Ecto neural progenitor cell (in vitro differentiated cells): ENCODE results near the gene TNFRSF17.
"Not testable (repeated sequence)": the region's sequence is repeated elsewhere in the genome, so short reads cannot be mapped to it uniquely, and the experiment has no call there.

Source experiments
- DNase-seq: peaks from one replicate; pipeline ENCODE4 v3.0.0-alpha.2; 2018; ENCODE audit warnings: low spot score

The TNFRSF17 gene

DNA sequence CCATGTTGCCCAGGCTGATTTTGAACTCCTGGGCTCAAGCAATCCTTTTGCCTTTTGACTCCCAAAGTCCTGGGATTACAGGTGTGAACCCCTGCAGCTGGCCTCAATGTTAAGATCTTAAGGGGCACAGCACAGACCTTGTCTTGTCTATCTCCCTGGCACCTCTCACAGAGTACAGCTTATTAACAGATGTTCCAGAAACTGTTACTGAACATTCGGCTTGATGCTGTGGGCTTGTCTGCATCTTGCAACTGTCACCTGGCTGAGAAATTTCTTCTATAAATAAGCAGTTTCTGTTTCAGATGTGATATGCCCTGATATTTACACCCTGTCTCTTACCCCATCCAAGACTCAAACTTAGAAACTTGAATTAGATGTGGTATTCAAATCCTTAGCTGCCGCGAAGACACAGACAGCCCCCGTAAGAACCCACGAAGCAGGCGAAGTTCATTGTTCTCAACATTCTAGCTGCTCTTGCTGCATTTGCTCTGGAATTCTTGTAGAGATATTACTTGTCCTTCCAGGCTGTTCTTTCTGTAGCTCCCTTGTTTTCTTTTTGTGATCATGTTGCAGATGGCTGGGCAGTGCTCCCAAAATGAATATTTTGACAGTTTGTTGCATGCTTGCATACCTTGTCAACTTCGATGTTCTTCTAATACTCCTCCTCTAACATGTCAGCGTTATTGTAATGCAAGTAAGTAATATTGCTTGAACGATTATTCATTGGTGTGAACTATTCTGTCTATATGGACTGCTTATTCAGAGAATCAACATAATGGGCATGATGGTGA lies at the start of gene TNFRSF17:
Gene TNFRSF17 (plus strand): TSS at position 450 of the 791 bp plus-strand sequence. CDS start 115 bp downstream, at position 565.
- DNase-seq, result no peak

DNA sequence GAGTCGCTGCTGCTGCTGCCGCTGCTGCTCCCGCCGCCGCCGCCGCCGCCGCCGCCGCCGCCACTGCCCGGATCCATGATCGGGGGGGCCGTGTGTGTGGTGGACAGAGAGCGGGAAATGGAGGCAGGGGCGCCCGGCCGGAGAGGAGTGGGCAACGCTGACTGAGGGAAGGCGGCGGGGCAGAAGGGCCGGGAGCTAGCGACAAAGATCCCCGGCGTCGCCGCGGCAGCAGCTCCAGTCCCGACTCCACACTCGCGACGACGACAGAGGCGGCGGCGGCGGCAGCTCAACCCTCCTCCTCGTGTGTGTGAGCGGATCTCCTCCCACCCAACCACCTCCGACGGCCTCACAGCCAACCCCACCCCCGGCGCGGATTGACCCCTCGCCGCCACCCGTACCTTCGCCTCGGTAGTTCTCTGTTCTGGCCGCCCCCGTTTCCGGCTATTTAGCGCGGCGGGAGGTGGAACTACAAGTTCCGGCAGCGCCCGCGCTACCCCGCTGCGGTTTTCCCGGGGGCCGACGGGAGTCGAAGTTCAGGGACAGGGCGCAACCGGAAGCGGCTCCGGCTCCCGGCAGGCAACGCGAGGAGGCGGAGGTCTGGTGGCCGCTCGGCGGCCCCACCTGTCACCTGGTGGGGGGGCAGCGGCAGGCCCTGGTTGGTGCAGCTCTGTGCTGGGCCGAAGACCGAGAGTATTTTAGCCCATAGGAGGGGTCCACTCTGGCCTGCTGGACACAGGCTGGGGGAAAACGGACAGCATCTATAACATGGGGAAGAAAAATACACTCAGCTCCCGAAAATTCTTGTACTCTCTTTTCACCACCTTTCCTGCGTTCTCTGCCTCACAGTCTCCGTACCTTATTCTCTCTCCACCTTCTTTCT lies 49.1 kb upstream of the TNFRSF17 start, which contains the start of gene GSPT1:
Gene GSPT1 (minus strand): TSS at position 313 of the 880 bp plus-strand sequence. CDS start 236 bp downstream, at position 77.
- peak; percentile 100 for DNase-seq

DNA sequence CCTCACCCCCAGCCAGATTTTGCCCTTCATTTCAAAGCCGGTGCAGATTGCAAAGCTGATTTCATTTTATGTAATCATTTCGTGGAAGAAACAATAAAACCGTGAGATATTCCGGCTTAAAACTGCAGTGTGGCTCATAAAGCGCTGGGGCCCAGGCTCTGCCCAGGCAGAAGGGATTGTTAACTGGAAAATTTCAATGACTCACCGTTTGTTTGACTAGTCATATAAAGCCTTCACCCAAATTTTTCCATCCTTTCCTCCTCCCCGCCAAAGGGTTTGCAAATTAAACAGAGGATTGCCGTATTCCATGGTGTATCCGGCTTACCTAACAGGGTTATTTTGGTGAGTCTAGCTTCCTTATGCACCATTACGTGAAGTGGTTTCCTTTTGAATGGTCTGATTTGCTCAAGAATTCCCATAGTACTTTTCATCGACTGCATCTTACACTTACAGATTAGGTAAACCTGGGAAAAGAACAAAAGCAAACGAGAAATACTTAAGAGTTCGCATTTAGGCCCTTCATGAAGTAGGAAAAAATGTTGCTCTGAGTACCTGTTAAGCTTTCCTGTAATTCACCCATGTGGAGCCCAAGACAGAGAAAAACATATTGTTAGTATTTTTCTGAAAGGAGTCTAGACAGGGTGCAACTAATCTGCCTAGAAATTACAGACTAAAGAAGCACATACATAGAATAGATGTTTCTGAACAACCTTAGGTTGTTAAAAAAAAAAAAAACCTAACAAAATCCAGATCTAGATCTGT lies 48.3 kb upstream of the TNFRSF17 start:
- DNase-seq, result no peak

DNA sequence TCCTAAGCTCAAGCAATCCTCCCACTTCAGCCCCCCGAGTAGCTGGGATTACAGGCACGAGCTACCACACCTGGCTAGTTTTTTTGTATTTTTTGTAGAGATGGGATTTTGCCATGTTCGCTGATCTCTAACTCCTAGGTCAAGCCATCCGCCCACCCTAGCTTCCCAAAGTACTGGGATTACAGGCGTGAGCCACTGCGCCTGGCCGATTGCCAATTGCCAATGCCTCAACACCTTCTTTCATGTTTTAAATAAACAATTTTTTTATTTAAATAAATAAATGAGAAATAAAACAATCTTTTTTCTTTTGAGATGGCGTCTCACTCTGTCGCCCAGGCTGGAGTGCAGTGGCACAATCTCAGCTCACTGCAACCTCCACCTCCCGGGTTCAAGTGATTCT lies 41.0 kb upstream of the TNFRSF17 start:
- not testable (repeated sequence) for DNase-seq

DNA sequence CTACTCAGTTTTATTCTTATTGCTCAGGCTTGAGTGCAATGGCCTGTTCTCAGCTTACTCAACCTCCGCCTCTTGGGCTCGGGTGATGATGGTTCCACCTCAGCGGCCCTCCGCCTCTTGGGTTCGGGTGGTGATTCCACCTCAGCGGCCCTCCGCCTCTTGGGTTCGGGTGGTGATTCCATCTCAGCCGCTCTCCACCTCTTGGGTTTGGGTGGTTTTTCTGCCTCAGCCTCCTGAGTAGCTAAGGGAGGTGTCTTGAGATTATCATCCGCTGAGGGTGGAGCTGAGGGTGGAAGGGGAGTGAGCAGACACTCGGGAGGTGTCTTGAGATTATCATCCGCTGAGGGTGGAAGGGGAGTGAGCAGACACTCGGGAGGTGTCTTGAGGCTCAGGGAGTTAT lies 37.7 kb upstream of the TNFRSF17 start:
- DNase-seq, result not testable (repeated sequence)

DNA sequence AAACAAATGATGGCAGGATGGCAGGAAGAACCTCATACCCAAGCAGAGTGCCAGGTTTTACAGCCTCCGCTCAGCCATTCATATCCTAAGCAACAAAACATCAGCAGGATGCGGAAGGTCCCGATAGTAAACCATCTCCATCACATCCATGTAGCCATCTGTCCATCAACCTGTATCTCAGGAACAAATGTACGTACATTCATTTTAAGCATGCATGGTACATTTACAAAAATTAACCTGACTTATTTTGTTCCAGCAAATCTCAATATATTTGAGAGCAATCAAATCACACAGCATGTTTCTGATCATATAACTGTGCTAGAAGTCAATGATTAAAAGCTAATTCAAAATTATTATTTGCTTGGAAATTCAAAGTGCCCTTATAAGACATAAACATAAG lies 23.1 kb upstream of the TNFRSF17 start, which contains the start of gene NPIPB2:
Gene NPIPB2 (minus strand): TSS at position 101 of the 400 bp plus-strand sequence. CDS start 0 bp downstream, at position 101.
- DNase-seq, result not testable (repeated sequence)

DNA sequence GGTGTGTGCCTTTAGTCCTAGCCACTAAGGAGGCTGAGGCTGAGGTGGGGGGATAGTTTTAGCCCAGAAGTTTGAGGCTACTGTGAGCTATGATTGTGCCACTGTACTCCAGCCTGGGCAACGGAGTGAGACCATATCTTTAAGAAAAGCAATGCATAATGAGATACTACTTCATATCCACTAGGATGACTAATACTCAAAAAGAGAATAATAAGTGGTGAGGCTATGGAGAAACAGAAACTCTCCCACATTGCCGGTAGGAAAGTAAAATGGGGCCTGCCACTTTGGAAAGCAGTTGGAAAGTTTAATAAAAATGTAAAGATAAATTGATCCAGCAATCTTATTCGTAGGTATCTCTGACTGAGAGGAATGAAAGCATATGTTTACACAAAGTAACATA lies 18.6 kb upstream of the TNFRSF17 start:
- no peak for DNase-seq

DNA sequence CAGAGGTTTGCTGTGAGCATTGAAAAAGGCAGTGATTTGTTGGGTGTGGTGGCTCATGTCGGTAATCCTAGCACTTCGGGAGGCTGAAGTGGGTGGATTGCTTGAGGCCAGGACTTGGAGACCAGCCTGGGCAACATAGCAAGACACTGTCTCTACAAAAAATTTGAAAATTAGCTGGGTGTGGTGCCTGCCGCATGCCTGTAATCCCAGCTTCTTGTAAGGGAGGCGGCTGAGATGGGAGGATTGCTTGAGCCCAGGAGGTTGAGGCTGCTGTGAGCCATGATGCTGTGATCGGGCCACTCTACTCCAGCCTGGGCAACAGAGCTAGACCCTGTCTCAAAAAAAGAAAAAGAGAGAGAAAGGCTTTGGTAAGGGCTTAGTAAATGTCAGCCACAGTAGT lies 16.2 kb upstream of the TNFRSF17 start:
- no peak for DNase-seq

DNA sequence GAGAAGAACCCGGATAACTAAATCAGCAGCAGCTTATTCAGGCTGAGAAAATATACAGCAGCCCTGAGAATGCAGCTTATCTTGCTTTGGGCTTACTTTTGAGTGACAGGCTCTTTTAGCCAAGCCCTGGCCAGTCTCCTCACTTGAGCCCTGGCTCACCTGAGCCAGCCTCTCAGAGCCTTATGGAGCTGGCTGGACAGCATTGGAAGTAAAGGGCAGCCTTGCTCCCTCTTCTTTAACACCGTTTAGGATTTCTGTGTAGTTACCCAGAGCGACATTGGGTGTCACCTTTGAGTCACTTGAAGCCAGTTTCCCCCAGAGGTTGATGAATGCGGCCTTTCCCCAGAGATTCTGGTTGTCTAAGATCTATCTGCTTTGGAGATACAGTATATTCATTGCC lies 15.5 kb upstream of the TNFRSF17 start:
- DNase-seq, result peak; percentile 49

DNA sequence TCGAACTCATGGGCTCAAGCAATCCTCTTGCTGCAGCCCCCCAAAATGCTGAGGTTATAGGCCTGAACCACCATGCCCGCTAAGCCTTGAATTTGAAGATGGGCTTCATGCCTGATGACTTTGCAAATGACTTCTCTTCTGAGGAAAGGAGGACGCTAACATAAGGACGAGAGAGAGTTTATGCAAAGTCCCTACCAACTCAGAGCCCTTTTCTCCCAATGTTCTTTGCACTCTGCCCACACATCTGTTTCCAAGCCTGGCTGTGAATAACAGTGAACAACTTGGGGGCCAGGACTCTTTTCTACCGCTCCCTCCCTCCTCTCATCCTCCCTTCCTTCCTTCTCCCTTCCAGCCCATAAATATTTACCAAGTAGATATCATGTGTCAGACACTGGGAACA lies 14.6 kb upstream of the TNFRSF17 start:
- no peak for DNase-seq

DNA sequence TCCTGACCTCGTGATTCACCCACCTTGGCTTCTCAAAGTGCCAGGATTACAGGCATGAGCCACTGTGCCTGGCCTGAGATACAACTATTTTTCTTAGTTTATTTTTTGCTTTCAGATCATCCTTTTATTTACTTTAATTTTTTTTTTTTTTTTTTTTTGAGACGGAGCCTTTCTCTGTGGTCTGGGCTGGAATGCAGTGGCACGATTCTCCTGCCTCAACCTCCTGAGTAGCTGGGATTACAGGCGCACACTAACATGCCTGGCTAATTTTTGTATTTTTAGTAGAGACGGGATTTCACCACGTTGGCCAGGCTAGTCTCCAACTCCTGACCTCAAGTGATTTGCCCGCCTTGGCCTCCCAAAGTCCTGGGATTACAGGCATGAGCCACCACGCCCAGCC lies 11.4 kb upstream of the TNFRSF17 start:
- not testable (repeated sequence) for DNase-seq

DNA sequence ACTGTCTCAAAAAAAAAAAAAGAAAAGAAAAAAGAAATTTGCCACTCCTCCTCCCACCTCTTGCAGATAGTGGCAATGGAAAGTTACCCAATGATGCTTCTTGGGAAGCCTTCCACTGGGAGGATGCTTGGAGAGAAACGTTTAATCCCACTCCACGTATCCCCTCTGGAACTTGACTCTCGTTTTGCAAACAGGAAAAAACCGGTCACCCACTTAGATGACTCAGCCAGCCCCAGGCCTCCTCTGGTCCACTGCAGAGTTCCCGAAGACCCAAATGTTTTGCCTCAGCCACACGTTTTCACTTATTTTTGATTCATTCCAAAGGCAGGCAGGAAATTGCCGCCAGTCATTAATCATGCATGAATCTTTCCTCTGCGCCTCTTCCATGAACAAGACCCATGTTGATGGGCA lies 9.3 kb upstream of the TNFRSF17 start:
- no peak for DNase-seq

DNA sequence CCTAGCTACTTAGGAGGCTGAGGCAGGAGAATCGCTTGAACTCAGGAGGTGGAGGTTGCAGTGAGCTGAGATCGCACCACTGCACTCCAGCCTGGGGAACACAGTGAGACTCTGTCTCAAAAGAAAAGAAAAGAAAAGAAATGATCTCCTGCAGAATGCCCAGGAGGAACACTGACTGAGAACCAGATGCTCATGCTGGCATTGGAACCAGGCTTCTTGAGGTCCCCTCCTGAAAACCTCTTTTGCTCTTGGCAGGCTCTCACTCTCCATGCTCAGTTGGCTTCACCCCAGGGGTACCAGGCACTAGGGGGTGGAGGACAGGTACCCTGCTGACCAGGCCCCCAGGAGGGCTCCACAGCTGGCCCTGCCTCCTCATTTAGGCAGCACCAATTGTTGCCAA lies 8.5 kb upstream of the TNFRSF17 start:
- DNase-seq, result no peak

DNA sequence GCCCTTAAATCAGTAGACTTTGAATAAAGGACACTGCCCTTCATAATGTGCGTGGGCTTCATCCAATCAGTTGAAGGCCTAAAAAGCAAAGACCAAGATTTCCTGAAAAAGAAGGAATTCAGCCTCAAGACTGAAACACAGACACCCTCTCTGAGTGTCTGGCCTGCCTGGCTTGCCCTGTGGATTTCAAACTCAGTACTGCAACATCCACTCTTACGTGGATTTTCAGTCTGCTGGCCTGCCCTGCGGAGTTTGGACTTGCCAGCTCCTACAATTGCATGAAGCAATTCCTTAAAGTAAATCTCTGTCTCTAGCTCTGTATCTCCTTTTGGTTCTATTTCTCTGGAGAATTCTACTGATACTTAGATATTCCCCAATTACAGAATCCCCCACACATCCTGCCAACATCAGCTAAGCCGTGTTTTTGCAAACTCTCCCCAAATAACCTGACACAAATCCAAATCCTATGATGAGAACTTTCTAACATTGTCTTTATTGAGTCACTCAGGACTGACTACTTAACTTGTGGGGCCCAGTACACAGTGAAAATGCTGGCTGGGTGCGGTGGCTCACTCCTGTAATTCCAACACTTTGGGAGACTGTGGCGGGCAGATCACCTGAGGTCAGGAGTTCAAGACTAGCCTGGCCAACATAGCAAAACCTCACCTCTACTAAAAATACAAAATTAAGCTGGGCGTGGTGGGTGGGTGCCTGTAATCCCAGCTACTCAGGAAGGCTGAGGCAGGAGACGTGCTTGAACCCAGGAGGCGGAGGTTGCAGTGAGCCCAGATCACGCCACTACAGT lies 7.2 kb upstream of the TNFRSF17 start:
- DNase-seq, result no peak

DNA sequence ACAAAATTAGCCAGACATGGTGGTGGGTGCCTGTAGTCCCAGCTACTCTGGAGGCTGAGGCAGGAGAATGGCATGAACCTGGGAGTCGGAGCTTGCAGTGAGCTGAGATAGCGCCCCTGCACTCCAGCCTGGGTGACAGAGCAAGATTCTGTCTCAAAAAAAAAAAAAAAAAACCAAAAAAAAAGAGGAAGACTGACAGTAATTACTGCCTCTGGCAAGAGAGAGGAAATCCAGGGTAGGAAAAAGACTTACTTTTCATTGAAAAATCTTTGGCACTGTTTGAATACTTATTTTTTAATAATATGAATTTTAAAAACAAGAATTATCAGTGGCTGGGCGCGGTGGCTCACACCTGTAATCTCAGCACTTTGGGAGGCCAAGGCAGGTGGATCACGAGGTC lies 2.6 kb upstream of the TNFRSF17 start:
- not testable (repeated sequence) for DNase-seq

DNA sequence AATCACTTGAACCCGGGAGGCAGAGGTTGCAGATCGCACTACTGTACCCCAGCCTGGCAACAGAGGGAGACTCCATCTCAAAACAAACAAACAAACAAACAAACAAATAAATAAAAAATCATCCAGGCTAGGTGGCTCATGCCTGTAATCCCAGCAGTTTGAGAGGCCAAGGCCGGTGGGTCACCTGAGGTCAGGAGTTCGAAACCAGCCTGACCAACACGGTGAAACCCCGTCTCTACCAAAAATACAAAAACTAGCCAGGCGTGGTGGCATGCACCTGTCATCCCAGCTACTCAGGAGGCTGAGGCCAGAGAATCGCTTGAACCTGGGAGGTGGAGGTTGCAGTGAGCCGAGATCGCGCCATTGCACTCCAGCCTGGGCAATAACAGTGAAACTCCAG lies 2.0 kb upstream of the TNFRSF17 start:
- not testable (repeated sequence) for DNase-seq

DNA sequence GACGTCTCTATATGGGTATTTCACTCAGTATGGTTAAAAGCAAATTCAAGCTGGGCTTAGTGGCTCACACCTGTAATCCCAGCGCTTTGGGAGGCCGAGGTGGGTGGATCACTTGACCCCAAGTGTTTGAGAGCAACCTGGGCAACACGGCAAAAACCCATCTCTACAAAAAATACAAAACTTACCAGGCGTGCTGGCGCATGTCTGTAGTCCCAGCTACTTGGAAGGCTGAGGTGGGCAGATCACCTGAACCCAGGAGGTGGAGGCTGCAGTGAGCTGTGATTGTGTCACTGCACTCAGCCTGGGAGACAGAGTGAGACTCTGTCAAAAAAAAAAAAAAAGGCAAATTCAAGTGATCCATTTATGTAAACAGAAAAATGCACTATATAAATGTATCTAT lies 1.3 kb upstream of the TNFRSF17 start:
- DNase-seq, result no peak

DNA sequence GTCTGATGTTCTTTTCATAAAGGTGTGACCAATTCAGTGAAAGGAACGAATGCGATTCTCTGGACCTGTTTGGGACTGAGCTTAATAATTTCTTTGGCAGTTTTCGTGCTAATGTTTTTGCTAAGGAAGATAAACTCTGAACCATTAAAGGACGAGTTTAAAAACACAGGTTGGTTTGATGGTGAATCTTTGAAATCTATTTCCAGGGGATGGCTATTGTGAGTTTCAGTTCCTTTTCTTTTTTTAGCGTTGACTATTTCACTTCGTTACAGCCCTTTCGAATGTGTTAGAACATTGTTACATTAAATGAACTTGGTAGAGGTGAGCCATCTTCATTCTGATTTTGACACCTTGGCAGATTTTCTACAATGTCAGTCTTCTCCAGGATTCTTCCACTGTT lies 1.2 kb downstream of the TNFRSF17 start:
- DNase-seq, result no peak

DNA sequence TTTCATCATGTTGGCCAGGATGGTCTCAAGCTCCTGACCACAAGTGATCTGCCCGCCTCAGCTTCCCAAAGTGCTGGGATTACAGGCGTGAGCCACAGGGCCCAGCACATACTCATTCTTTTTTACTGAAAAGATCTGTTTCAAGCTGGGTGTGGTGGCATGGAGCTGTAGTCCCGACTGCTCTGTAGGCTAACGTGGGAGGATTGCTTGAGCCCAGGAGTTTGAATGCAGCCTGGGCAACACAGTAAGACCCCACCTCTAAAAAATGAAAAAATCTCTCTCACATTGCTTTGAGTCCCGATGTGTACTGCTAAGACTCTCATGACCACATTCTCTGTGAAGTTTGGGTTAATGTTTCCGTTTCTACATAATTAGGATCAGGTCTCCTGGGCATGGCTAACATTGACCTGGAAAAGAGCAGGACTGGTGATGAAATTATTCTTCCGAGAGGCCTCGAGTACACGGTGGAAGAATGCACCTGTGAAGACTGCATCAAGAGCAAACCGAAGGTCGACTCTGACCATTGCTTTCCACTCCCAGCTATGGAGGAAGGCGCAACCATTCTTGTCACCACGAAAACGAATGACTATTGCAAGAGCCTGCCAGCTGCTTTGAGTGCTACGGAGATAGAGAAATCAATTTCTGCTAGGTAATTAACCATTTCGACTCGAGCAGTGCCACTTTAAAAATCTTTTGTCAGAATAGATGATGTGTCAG lies 2.3 kb downstream of the TNFRSF17 start:
- no peak for DNase-seq

DNA sequence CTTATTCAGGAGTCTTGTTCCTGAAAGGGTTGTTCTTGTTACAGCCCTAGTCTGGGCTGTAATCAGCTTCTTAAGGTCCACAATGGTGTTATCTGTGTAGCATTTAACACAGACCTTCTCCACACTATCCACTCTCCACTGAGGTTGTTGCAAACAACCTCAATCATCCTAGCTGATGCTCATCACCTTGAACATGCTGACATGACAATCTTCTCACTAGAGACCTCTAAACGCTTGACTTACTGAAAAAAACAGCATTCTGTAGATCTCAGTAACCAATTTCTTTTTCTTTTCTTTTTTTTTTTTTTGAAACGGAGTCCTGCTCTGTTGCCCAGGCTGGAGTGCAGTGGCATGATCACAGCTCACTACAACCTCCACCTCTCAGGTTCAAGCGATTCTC lies 3.6 kb downstream of the TNFRSF17 start:
- DNase-seq, result no peak

DNA sequence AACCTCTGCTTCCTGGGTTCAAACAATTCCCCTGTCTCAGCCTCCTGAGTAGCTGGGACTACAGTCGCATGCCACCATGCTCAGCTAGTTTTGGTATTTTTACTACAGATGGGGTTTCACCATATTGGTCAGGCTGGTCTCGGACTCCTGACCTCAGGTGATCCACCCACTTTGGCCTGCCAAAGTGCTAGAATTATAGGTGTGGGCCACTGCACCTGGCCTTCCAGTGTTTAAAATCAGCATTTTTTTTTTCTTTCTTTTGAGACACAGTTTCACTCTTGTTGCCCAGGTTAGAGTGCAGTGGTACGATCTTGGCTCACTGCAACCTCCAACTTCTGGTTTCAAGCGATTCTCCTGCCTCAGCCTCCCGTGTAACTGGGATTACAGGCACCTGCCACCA lies 5.3 kb downstream of the TNFRSF17 start:
- not testable (repeated sequence) for DNase-seq
